GM19099 (cell line): ENCODE results near the gene PCSK1N.

Experiments used
- POLR2A ChIP-seq: IDR thresholded peaks from 3 replicates; pipeline ENCODE4 v1.6.1; 2011; ENCODE audit warnings: low read depth; ENCODE audit not compliant: insufficient read length; ENCODE audit errors: extremely low read depth

Gene PCSK1N, protein sequence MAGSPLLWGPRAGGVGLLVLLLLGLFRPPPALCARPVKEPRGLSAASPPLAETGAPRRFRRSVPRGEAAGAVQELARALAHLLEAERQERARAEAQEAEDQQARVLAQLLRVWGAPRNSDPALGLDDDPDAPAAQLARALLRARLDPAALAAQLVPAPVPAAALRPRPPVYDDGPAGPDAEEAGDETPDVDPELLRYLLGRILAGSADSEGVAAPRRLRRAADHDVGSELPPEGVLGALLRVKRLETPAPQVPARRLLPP

DNA sequence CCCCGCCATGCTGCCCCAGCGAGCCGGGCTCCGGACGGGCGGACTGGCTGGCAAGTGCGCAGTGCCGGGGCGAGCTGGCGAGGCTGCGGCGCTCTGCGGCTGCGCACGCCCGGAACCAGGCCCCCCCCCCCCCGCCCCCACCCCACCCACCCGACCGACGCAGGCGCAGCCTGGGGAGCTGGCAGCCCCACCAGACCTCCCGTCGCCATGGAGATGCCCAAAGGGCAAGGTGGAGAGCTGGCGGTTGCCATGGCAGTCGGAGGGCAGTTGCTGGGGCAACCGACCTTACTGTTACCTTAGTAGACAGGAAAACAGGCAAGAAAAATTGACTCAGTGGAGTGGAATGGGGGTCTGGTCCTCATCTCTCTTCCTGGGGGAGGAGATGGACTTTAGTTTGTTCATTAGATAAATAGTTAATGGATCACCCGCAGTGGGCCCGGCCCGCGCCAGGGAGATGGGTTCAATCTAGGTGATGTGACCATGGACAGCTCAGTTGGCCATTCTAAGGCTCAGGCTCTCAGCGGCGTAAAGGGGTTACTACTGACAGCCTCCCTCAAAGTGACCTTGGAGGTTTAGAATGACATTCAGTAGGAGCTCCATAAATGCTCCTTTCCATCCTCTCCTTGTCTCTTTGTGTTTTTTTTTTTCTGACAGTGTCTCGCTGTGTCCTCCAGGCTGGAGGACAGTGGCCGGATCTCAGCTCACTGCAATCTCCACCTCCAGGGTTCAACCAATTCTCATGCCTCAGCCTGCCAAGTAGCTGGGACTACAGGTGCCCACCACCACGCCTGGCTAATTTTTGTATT, at the start of gene PCSK1N:
PCSK1N (minus strand) TSS at position 87 of the 806 bp plus-strand sequence; CDS start at position 9, 78 bp downstream.
- TF ChIP-seq POLR2A, result no peak

DNA sequence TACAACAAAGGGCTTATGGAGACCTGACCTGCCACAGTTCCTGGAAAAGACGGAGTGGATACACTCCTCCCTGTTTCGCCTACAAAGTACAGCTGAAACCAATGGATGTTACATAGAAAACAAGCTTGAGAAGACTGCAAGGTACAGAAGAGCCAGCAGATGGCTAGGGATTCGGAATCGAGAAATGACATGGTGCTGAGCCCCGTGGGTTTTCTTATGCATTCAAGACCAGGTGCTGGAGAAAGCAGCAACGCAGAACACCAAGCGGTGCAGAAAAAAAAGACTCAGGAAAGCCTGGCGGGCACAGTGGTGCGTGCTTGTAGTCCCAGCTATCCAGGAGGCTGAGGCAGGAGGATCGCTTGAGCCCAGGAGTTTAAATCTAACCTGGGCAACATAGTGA, 48.3 kb upstream of the PCSK1N start:
- TF ChIP-seq POLR2A, result no peak

DNA sequence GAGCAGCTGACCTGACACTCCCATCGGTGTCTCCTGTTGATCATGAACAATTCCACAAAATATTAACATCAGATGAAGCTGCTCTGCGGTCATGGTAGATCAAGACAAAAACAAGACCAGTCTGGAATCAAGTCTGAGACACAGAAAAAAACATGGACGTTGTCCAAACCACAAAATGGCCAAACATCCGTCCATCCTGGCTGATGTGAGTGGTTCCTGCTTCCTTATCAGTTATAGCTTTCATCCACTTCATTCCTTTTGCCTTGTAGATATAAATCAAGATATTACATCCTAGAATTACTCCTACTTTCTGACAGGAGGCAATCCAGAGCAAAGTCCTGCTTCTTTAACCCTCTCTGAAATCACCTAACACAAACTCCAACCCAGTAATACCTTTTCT, 28.8 kb upstream of the PCSK1N start:
- TF ChIP-seq POLR2A, result no peak

DNA sequence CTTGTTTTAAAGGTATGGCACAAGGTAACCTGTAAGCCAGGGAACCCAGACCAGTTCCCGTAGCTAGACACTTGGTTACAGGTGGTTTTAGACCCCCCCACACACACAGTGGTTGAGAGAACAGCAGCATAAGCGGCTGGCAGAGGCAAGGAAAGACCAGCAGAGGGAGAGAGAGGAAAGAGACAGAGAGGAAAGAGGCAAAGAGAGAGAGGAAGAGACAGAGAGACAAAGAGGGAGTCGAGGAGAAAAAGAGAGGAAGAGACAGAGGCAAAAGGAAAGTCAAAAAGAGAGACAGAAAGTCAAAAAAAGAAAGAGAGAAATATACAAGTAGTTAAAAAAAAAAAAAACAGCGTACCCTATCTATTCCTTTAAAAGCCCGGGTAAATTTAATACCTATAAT, 19.5 kb upstream of the PCSK1N start:
- no peak for TF ChIP-seq POLR2A

DNA sequence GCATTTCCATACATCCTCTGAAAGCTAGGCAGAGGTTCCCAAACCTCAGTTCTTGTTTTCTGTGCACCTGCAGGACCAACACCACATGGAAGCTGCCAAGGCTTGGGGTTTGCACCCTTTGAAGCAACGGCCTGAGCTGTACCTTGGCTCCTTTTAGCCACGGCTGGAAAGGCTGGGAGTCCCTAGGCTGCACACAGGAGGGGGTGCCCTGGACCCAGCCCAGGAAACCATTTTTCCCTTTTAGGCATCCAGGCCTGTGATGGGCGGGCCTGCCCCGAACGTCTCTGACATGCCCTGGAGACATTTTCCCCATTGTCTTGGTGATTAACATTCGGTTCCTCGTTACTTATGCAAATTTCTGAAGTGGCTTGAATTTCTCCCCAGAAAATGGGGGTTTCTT, 17.4 kb upstream of the PCSK1N start:
- no peak for TF ChIP-seq POLR2A

DNA sequence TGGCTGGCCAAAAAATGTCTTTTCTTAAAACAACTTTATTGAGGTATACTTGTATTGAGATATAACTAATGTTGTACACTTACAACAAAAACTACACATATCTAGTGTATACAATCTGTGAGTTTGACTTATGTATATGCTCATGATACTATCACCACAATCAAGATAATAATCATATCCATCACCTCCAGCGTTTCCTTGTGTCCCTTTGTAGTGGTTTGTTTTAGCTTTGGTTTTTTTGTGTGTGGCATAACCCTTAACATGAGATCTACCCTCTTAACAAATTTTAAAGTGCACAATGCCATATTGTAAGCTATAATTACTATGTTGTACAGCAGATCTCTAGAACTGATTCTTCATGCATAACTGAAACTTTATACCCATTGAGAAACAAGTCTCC, 13.4 kb upstream of the PCSK1N start:
- no peak for TF ChIP-seq POLR2A

DNA sequence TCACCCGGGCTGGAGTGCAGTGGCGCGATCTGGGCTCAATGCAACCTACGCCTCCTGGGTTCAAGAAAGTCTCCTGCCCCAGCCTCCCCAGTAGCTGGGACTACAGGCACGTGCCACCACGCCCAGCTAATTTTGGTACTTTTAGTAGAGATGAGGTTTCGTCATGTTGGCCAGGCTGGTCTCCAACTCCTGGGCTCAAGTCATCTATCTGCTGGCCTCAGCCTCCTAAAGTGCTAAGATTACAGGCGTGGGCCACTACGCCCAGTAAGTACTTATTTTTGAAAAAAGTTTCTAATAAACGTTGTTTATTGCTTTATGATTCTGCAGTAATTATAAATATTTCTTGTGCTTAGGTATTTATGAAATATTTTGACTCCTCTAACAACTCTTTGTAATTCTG, 4.3 kb upstream of the PCSK1N start:
- no peak for TF ChIP-seq POLR2A

DNA sequence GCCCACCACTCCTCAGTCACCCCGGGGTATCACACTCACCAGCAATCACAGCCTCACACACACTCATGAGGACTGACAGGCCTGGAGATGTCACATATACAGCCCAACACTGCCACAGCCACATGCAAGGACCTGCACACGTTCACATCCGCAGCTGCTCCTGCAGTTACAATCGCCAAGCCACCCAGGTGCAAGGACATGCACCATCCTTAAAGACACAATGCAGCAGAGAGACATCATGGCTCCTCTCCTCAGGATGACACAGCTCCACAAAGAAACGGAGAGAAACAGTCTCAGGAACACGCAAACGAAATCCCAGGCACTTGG, 1.1 kb downstream of the PCSK1N start:
- TF ChIP-seq POLR2A, result no peak

DNA sequence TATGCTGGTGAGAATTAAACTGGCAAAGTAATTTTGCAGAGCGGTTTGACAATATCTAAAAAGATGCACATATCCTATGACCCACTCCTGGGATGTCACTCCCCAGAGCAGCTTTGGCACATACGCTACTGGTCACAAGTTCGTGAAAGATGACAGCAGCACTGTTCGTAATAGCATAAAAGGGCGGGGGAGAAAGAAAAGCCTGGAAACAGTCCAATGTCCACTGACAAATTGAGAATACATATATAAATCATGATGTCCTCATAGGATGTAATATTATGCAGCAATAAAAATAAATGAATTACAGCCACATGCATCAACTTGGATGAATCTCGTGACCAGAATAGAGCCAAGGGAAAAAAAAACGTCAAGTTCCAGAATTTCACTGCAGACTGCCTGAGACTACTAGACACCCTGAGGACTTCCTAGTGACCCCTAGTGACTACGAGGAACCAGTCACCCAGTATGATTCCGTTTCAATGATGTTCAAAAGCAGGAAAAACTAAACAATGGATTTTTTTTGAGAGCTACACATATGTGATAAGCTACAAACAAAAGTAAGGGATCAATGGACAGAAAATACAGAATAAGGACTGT, 1.8 kb downstream of the PCSK1N start:
- TF ChIP-seq POLR2A, result no peak

DNA sequence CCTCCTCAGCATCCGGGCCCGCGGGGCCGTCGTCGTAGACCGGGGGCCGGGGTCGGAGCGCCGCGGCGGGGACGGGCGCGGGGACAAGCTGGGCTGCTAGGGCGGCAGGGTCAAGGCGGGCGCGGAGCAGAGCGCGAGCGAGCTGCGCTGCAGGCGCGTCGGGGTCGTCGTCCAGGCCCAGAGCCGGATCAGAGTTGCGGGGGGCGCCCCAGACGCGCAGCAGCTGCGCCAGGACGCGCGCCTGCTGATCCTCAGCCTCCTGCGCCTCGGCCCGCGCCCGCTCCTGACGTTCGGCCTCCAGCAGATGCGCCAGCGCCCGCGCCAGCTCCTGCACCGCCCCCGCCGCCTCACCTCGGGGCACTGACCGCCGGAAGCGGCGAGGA, 3.5 kb downstream of the PCSK1N start:
- TF ChIP-seq POLR2A, result no peak

DNA sequence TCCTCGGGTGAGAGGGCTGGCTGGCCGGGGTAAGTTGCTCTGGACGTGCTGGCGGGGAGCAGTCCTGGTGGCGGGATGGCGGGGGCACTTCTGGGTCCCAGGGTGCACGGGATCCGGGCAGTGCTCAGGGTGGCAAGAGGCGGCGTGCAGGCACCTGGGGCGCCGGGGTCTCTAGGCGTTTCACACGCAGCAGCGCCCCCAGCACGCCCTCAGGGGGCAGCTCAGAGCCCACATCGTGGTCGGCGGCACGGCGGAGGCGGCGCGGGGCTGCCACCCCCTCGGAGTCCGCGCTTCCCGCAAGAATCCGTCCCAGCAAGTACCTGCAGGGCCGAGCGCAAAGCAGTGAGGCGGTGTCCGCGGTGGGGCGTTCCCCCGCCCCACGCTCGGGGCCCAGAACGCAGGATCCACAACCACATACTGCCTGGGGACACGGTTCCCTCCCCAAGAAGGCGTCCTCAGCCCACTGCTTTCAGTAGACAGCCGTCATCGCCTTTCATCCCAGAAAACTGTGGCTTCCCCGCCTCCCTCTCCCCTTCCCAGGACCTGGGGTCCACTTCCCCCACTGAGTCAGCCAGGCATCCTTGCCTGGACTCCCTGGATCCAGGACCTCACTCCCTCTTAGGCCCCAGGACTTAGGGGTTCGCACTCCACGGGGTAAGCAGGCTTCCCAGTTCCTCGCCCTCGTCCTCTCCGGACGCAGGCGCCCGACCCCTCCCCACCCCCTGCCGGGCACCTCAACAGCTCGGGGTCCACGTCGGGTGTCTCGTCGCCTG, 4.1 kb downstream of the PCSK1N start:
- no peak for TF ChIP-seq POLR2A

DNA sequence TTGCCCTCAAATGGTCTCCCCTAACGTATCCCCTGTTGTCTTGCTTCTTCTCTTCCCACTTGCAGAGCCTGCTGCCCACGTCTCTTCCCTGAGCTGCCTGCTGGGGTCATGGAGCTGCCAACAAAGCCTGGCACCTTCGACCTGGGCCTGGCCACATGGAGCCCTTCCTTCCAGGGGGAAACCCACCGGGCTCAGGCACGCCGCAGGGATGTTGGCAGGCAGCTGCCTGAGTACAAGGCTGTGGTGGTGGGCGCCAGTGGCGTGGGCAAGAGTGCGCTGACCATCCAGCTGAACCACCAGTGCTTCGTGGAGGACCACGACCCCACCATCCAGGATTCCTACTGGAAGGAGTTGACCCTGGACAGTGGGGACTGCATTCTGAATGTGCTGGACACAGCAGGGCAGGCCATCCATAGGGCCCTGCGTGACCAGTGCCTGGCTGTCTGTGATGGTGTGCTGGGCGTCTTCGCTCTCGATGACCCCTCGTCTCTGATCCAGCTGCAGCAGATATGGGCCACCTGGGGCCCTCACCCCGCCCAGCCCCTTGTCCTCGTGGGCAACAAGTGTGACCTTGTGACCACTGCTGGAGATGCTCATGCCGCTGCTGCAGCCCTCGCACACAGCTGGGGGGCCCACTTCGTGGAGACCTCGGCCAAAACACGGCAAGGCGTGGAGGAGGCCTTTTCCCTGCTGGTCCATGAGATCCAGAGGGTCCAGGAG, 6.2 kb downstream of the PCSK1N start:
- no peak for TF ChIP-seq POLR2A

DNA sequence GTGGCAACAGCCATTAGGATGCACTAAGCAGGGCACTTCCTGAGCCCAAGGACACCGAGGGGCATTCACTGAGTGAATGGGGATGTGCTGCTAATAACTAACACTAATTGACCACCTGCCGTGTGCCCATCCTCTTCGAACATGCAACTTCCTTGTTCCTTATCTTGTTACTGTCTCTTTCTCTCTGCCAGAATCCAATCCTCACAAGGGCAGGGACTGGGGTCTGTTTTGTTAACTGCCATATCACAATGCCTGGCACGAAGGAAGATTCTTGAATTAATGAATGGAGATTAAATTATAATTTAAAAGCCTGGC, 7.8 kb downstream of the PCSK1N start:
- TF ChIP-seq POLR2A, result no peak

DNA sequence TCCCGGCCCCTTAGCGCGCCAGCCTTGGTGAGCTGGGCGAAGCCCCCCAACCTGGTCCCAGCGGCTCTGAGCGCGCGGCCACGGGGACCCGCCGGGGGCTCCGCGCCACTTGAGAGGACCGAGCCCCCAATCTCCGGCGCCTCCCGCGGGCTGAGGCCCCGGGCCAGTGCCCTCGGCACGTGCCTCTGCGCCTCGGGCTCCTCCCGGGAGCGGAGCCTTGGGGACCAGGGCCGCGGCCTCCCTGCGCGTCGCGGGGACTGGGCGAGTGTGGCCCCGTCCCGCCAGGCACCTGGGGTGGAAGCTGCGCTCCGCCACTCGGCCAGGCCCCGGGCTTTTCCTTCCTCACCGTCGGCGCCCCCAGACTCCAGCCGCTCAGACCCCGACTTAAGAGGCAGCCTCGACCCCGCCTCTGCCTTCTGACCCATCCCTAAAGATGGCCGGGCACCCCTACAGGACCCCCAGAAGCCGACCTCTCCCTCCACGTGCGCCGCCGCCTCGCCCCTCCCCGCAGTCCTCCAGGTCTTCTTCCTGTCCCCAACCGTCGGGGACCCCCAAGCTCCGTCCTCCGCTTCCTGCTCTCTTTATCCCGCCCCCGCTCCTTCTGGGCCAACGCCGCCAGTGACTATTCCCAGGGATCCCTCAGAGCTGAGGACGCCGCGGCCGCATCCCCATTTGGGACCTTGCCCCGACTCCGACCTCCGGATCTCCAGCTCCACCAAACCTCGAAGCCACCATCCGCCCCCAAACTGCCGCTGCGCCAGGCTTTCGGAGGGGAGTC, 8.3 kb downstream of the PCSK1N start:
- TF ChIP-seq POLR2A, result no peak

DNA sequence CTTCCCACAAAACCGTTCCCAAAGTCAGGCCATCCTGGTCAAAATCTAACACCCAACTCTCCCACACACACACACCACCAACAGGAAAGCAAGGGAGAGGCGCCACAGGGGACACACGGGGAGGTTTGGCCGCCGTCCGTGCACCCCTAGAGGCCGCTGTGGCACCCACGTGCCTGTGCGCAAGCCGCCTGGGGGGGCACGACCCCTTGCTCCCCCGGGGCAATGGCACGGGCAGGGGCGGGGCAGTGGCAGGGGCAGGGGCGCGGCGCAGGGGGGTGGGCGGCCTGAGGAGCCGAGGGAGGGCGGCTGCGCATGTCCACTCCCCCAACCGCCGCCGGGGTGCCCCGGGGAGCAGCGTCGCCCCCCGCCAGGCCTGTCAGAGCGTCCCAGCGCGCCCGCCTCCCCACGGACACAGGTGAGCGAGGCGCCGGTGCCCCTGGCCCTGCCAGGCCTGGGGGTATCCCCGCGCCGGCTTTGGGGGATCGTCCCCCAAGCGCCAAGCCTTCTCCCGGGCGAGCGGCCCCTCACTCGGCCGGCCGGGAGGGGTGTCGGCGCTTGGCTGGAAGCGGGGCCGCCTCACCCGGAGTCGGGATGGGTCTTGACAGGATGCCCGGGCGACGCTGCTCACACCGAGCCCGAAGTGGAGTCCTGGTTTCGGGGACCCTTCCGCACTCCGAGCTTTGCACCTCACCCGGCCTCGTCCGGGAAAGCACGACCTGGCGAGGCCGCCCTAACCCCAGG, 9.1 kb downstream of the PCSK1N start, which contains the start of gene ERAS:
ERAS (plus strand) TSS at position 379 of the 741 bp plus-strand sequence. CDS start 2,611 bp downstream, outside the sequence.
- no peak for TF ChIP-seq POLR2A
